Inflammatory macrophage (primary cell): ENCODE measurements around the gene ZNF497.
A peak's percentile ranks its signal among the peaks of the same experiment; 100 is the strongest.

Source experiments
- DNase-seq, 2 donors: peaks; one replicate each; pipeline ENCODE4 v3.0.0-alpha.2; 2020 to 2022
- total RNA-seq, 18 experiments: gene quantifications; one replicate each; lab custom pipeline; 2026; ENCODE audit warnings: mixed read lengths in 6 of 18, inconsistent platforms in 2 of 18; lab: John Stamatoyannopoulos, UW

The ZNF497 gene
- total RNA-seq: 0 to 0.48 (median 0.15) reads per million in 18 experiments

DNA sequence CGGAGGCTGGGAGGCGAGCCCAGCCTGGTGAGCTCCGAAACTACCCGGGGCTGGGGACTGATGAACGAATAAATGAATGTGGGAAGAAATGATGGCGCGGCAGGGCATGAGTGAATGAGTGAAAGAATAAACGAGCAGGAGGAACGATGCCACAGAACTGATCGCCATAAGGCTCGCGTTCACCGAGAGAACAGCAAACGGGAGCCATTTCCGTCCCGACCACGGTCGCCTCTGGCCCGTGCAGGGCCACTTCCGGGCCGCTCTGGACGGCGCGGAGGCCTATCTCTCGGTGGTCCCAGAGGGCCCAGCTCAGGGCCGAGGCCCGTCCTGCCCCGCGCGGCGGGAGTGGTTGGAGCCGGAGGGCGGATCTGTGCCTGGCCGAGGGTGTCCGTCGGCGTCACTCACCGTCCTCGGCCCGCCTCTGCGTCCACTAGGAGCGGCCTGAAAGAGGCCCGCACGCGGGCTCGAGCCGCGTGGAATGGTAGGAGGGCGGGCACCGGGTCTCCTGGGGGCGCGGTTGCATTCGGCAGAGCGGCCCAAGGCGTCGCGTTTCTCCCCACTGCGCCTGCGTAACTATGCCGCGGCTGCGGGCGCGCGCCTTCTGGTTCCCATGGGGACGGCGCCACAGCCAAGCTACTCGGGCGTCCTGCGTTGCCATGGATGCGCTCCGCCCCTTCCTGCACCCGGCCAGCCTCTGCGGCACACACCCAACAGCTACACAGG, at the start of gene ZNF497:
Gene ZNF497 (minus strand): TSS at position 480 of the 723 bp plus-strand sequence. CDS start 5,116 bp downstream, outside the sequence.
- DNase-seq: peak; percentile 95 to 96

DNA sequence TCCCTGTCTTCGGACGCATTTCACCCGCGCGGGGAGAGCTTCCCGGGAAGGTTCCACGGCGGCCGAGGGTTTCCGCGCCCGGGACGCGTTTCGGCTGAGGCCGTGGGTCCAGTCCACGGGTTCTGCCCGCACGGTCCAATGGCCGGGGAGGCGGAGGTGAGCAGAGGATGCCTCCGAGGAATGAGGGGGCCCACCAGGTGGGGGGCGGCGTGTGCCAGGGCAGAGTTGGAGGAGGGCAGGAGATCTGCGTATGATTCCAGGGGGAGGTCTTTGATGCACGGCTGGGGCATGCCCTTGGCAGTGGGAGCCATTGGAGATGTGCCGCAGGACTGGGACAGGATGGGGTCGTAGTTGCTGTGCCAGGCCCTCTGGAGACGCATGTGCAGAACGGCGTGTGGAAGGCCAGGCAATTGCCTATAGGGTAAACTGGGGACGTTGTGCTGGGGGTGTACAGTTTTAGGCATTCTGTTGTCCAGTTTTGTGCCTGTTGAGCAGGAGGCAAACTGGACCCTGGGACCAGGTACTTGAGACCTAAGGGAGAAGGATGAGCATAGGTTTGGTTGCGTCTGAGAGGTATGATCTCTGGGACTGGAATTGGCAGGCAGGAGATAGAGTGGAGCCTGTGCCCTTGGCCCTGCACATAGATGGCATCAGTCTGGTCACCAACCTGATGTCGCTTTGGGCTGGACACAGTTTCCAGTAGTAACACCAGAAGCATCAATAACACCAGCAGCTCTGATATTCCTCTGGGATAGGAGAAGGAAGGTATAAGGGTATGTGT, 46.6 kb upstream of the ZNF497 start:
- peak in 1 of 2 donors; percentile 26 for DNase-seq

DNA sequence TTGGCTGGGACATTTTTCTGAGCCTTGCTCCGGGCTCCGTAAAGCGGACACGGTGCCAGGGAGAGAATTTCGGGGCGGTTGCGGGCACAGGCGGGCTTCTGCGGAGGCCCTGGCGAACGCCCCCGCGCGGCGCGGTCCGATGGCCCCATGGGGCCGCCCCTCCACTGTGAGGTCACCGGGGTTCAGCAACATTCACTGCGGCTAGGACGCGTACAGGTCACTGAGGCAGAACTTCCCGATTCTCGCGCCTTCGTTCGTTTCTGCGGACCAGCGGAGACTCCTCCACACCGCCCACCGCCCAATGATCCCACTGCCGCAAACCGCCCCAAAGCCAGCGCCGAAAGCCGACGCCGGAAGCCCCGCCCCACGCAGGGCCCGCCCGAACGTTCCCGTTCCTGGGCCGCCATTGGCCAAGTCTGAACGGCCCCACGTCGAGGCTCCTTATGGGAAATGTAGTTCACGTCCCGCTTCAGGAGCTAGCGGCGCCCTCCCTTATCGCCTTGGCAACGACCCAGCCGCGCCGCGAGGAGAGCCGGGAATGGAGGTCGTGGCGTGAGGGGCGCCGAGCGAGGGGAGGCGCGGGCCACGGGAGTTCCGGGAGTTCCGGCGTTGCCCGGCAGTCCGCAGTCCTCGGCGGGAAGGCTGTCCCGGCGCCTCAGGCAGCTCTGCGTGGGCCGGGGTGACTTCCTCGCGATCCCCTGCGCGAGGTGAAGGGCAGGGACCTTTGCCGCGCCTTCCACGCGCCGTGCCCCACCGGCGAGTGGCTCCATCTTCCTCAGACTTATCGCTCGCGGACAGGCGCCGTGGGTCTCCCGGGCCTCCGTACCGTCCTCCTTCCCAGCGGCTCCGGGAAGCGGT, 45.8 kb upstream of the ZNF497 start, which contains the start of gene ZNF584:
Gene ZNF584 (plus strand): TSS at position 498 of the 858 bp plus-strand sequence. CDS start 499 bp downstream, outside the sequence.
- peak; percentile 97 to 99 for DNase-seq

DNA sequence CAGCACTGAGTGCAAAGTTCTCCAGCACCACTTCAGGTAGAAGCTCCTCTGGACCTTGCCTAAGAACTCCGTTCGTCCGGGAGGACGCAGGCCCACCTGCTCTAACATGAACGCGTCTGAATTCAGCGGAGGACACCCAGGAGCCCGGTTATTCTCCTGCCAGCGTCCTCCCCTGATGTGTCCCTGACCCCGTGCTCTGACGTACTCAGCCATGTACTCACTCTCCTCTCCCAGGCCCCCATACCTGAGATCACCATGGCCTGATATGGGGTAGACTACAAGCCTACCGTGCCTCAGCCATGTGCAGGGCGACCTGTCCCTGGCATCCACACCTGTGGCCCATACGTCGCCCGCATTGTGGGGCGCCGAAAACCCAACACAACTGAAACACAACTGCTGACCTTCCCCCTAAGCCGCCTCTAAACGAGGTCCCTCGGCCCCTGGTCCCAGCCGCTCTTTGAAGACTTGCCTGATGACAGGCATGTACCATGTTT, 45.2 kb upstream of the ZNF497 start:
- DNase-seq: peak in 1 of 2 donors; percentile 17

DNA sequence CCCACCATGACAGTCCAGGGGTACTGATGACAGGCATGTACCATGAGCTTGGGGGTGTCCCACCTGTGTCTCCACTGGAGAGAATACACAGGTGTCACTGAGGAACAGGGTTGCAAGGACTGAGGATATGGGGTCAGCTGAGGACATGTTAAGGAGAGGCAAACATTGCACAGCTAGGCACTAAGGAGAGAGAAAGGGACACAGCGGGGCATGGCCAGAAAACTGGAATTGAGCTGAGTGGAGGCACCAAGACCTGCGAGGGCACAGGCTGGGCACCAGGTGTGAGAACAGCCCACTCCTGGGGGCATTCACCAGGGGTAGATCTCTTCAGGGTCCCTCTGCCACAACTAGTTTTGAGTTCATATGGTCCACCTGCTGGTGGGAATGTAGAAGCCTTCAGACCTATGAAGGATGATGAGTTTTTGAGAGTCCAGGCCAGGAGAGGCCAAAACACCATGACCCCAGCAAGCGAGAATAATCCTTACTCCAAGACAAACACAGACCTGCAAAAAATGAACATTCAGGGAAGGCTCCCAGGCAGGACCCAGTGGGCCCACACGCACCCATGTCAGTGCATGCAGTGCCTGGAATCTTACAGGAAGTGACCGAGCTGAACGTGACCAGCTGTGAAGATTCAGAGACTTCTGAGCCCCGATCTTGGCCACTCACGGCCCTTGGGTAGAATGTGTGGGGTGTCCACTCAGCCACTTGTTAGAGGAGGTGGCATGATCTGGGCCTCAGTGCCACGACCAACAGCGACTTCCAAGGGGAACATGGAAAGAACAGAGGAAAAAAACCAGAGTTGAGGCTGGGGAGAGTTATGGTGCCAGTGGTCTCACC, 44.5 kb upstream of the ZNF497 start:
- peak in 1 of 2 donors; percentile 36 for DNase-seq

DNA sequence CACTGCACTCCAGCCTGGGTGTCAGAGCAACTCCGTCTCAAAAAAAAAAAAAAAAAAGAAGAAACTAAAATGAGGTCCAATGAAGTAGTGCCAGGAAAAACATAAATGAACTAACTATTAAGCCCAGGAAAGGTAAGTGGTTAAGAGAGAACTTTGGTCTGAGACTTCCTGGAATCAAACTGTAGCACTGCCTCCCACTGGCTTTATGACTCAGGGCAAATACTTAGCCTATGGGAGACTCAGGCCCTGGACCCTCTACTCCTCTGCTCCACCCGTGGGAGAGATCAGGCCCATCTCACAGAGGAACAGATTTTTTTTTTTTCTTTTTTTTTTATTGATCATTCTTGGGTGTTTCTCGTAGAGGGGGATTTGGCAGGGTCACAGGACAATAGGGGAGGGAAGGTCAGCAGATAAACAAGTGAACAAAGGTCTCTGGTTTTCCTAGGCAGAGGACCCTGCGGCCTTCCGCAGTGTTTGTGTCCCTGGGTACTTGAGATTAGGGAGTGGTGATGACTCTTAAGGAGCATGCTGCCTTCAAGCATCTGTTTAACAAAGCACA, 41.4 kb upstream of the ZNF497 start:
- peak in 1 of 2 donors; percentile 17 for DNase-seq

DNA sequence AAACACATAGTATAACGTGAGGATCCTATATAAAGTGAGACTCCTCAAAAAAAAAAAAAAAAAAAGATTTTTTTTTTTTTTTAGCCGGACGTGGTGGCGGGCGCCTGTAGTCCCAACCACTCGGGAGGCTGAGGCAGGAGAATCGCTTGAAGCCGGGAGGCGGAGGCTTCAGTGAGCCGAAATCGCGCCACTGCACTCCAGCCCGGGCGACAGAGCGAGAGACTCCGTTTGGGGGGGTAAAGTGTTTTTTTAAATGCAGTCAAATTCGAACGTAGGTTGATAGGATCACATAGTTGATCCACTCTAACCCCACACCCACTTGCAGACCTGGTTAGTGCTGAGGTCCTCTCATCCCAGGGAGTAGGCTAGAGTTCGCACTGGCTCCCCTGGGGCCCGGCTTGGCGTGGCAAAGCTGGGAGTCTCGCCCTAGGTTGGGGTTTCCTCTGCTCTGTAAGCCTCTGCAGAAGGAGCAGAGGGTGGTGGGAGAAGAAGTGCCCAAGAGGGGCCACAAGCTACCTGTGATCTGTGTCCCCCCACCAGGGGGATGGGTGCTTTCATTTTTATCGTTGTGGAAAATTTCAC, 39.4 kb upstream of the ZNF497 start:
- DNase-seq: no peak

DNA sequence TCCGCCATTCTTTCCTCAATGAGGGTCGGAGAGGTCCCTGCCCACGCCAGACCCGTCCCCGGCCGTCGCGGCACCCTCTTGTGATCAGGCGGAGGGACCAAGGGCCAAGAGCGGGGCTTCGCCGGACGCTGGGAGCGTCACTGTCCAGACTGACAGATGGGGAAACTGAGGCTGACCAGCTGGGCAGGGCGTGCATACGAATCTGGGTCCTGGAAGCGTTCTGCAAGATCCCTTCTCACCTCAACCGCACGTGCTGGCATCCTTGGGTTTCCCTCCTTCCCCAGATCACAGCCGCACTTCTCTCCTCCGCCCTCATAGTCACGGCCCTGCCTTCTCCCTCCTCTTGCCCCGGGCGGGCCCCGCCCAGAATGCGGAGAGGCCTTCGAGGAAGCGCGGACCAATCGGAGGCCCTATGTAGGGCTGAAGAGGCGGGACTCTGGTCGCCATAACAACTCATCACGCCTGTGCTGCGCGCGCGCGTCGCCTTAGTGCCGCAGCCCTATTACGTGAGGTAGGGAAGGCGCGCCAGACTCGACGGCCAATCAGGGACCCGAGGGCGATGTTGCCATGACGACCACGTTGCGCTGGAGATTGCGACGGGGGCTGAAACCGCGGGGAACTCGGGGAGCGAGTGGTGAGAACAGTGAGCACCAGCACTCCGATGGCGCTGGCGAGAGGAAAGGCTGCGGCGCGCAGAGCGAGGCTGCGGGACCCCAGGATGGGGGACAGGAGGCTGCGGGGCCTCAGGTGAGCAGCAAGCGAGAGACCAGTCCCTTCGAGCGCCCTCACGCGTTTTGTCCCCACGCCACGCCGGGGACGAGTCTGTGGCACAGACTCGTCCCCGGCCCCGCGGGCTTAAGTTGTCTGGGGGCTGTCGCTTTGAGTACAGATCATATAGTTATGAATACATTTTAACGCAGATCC, 38.6 kb upstream of the ZNF497 start:
- DNase-seq: peak; percentile 100

DNA sequence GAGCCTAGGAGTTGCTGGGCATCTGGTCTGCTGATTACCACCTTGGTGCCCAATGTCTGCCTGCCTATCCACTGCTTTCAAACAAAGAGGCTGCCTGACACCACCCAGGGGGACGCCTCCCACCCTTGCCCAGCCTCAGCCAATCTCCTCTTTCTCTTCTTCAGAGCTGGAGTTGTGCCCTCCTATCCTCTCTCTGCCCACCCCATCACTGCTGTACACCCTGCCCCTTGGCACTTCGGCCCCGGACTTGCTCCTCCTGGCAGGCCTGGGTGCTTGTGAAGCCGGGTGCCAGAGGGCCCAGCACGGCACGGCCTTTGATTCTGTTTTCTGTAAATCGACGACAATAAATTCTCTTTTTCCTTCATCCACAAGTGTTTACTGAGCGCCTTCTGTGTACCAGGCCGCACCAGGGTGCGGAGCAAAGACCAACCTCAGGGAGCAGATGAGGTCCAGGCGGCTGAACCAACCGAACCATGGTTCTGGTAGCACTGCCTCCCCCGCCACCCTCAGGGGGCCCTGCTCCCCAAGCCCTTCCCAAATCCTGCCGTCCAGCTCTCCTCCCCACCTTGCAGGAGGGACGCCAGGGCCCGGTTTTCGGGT, 37.9 kb upstream of the ZNF497 start:
- no peak for DNase-seq

DNA sequence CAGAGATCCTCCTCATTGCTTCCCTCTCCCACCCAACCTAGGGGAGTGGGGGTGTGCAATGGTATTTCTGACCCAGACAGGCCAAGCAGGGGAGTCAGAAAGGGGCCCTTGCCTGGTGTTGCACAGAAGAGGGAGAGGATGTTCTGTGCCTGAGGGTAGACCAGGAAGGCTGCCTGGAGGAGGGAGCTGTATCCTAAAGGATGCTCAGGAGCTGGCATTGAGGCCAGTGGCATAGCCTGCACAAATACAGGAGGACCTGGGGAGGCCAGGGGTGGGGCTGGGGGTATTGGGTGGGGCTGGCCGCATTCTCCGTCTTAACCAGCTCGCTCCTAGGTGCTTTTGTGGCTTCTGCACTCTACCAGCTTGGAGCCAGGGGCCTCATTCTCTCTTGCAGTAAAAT, 37.4 kb upstream of the ZNF497 start:
- DNase-seq: no peak

DNA sequence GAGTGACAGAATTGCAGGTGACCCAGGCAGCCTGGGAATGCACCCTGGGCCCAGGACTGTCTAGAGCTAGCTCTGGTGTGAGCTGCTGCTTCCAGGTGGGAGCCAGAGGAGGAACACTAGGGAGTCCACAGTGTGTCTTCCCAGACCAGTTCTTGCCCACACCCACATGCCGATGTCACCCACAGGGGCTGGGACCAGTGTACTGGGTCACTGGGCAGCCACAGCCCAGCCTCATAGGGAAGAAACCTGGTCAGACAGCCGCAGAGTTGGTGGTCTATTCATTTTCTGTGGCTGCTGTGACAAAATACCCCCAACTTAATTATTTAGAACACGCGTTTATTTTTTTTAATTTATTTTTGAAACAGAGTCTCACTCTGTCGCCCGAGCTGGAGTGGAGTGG, 36.0 kb upstream of the ZNF497 start:
- no peak for DNase-seq

DNA sequence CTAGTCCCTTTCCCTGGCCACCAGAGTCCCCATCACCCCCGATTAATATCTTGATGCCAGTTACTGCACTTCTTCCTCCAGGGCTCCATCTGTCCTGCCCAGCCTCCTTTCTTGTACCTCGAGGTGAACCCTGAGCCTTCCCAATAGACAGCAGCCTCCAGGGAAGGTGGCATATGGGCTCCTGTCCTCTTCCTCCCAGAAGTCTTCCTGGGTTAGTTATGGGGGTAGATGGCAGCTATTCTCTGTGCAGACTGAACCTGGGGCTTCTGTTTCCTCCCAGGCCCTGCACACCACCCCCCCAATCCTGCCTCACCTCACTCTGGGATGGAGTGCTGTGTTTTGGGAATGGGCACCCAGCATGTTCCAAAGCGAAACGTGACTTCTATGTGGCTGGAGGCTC, 35.5 kb upstream of the ZNF497 start:
- no peak for DNase-seq

DNA sequence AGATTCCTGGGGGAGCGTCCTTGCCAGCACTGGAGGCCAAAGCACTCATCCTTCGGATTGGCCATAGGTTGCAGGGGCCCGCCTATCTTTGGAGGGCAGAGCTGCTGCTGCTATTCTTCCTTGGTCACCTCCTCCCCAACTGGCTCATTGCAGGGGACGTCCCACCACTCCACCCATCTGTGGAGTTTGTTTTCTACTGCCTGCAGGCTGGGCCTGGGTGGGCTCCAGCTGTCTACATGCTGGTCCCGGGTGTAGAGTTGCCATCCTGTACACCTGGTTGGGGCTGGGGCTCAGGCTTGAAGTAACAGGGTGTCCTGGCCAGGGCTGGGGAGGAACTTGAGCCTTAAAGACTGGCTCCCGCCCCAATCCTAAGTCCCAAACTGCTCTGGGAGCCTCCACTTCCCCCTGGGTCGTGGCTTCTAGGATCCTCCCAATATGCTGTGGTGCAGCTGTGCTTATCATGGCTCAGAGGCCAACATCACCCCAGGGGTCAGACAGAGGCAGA, 35.0 kb upstream of the ZNF497 start:
- DNase-seq: no peak

DNA sequence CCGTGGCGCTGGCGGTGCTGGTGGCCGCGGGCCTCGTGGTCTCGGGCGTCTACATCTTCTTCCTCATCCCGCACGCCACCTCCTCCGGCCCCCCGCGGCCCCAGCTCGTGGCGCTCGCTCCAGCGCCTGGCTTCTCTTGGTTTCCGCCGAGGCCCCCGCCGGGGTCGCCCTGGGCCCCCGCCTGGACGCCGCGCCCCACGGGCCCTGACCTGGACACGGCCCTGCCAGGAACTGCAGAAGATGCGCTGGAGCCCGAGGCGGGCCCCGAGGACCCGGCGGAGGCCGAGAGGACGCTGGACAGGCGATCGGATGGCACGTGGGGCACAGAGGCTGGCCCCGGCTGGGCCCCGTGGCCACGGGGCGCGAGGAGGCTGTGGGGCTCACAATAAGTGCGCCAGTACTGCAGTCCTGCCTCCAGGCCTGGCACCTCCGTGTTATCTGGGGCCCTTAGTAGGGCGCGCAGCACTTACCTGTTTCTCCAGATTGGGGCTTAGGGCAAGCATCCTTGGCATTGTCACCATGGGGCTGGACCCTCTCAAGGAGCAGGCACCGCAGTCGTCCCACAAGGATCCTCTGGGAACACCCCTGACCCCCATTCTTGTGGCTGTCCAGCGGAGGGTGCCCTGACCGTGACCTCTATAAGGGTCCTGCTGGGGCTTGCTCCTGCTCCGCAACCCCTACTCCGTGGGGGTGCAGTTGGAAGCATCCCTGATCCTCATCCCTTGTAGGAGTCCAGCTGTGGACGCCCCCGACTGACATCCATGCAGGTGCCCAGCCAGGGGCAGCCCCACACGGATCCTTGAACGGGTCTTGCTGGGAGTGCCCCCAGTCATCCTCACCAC, 34.4 kb upstream of the ZNF497 start:
- DNase-seq: no peak

DNA sequence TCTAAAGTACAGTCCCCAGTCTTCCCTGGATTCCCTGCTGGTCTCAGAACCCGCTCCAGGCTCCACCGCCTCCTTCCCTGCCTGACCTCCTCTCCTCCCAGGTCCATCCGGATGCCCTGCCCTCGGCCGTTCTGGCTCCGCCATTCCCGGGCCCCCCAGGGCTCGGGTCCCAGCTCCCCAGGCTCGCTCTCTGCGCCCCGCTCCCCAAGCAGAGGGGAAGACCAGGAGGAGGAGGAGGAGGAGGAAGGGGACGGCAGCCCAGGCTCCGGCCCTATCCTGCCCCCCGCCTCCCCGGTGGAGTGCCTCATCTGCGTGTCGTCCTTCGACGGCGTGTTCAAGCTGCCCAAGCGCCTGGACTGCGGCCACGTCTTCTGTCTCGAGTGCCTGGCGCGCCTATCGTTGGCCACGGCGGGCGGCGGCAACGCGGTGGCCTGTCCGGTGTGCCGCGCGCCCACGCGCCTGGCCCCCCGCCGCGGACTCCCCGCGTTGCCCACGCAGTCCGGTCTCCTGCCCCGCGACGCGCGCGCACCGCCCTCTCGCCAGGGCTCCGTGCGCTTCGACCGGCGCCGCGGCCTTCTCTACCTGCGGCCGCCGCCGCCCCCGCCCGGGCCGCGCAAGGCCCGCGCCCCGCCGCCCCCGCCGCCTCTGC, 33.6 kb upstream of the ZNF497 start:
- no peak for DNase-seq

DNA sequence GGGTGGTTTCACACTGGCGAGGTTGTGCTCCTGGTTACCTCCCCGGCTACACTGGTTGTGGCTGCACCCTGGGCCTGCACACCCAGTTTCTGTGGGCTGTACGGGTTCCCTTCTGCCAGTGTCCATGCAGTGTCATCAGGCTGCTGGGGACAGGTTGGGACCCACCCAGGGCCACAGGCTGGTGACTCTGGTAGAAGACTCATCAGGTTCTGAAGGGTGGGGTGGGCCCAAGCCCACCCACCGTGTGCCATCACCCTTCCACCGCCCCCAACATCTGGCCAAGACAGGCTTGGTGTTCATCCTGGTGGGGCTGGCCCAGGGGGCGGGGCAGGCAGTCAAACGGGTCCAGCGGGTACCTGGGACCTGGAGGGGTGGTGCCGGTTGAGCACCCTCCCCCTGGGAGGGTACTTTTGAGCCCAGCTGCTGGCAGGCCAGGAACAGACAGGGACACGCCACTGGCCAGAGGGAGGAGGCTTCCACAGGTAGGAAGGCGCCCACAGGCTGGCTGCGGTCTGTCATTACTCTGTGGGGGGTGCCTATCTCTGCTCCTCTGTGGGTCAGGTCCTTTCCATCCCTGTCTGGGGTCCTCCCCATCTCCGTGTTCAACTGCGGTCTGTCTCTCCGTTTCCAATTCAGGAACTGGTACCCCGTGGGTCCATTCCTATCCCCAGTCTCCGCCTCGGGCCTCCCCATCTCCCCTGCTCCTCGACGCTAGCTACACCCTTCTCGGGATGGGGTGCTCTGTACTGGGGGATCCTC, 32.8 kb upstream of the ZNF497 start, which contains the start of gene RNF225:
Gene RNF225 (plus strand): TSS at position 437 of the 759 bp plus-strand sequence. CDS start 434 bp downstream, outside the sequence.
- DNase-seq: no peak

DNA sequence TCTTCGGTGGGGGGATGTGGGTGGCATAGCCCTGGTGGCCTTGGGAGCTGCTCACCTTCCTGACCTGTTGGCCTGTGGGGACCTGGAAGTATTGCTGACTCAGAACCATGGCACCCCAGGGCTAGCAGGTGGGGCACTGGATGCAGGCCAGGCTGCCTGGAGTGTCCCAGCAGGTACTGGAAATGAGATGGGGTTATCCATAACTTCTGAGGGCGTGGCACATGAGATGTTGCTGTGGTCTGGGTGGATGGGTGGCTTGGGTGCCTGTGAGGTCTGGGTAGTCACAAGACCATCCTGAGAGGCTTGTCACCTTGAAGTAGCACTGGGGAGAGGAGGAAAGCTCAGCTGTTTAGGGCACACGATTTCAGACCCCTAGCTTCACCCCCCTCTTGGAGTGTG, 32.3 kb upstream of the ZNF497 start:
- no peak for DNase-seq
